Measurements from ENCODE around the gene PACSIN2.

The PACSIN2 gene

DNA sequence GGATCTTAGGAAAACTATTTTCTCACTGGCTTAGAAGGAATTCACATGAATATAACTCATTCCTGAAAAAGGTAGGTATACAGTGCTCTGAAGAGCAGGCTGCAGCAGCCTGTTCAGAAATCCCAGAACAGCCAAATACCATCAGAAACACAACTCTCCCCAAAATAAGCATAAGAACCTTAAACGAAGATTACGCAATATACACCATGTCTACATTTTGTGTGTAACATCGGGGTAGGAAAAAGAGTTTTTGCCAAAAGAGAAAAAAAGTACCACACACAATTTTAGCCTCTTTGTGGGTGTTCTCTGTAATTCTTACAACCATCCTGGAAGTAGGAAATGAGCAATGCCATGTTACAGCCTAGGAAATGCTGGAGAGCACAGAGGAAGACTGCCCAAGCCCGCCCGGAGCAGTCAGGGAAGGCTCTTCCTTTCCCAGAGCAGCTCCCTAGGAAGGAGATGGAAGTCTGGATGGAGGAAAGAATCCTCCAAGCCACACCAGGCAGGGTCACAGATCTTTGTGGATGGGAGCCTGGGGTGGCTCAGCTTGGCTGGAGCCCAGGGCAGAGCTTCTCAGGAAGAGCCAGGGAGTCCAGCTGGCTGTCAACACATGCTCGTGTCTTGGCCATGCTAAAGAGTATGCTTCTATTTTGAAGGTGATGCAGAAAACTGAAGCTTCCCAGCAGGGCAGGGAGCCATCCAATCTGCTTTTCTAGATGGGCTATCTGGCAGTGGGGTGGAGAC lies 108.2 kb downstream of the PACSIN2 start:
- no peak for DNase-seq (ENCODE audit: low read depth in 2 of 2)

DNA sequence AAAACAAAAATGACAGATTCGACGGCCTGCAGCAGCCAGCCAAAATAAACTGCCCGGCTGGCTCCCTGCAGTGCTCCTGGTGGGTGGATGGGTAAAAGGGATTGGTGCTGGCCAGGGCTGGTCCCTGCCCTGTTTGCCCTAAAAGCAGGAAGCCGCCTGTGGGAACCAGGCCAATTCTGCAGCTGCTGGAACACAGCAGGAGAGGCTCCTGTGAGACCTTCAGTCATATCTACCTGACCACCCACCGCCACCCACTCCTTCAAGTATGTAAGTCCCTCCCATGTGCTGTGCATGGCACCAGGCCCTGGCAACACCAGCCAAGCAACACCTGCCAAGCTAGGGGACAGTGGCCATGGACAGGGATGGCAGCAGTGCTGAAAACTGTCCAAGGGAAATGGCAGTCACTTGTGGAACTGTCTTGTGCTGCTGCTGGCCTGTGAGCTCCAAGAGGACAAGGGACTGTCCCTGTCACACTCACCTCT lies 109.2 kb downstream of the PACSIN2 start:
- DNase-seq (ENCODE audit: low read depth in 2 of 2): no peak

DNA sequence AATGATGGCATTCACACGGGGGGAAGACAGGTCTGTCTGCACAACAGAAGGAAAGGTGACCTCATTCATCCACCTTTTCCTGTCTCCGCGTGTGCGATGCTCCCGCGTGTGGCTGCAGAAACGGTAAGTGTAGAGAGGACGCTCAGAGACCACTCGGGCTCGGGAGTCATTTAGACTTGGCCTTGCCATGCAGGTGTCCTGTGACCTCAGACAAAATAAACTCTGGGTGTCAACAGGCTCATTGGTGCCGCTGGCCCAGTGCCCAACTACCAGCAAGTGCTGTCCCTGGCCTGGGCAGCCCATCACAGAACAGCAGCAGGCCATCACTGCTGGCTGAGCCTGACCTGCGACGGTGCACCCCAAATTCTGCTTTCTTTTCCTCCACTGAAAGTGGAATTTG lies 109.7 kb downstream of the PACSIN2 start:
- DNase-seq (ENCODE audit: low read depth in 2 of 2): no peak

DNA sequence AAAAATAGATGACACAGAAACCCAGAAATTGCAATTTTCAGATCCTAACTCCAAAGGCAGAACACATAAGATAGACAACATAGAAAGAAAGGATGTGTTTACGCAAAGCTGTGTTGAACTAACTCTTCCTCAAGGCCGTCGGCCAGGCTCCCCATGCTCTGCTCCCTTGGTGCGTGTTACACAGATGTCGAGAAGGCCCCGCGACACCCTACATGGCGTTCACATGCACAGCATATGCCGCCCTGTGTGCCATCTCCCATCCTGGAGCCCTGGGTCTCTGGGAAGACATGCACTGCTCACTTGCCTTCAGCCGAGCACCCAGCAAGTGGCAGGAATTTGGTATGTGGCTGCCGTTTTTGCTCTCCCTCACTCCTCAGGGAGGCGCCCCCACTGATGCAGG lies 110.9 kb downstream of the PACSIN2 start:
- DNase-seq (ENCODE audit: low read depth in 2 of 2): no peak

DNA sequence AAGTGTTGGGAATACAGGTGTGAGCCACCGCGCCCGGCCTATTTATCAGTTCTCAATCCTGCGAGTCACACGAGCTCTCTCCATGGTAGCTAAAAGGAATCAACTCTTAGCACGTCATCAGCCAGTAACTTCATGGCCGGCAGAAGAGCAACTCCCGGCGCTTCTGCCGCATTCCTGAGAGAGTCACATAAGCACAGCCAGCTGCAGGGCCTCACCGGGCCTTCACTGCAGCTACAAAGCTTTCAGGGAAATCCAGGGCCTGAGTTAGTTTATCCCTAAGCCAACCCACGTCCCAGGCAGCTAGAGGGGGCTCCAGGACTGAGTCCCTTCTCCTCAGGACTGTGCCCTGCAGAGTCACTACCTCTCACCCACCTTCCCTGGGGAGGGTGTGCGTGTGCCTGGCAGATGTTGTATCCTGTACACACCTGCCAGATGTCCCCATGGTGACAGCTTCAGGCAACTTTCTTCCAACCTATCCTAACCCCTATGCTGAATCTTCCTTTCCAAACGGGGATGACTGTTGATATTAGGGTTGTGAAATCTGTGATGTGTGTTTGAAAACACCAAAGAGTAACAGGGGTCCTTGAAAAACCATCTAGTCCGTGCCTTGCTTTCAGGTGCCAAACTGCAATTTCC lies 112.0 kb downstream of the PACSIN2 start:
- no peak for DNase-seq (ENCODE audit: low read depth in 2 of 2)

DNA sequence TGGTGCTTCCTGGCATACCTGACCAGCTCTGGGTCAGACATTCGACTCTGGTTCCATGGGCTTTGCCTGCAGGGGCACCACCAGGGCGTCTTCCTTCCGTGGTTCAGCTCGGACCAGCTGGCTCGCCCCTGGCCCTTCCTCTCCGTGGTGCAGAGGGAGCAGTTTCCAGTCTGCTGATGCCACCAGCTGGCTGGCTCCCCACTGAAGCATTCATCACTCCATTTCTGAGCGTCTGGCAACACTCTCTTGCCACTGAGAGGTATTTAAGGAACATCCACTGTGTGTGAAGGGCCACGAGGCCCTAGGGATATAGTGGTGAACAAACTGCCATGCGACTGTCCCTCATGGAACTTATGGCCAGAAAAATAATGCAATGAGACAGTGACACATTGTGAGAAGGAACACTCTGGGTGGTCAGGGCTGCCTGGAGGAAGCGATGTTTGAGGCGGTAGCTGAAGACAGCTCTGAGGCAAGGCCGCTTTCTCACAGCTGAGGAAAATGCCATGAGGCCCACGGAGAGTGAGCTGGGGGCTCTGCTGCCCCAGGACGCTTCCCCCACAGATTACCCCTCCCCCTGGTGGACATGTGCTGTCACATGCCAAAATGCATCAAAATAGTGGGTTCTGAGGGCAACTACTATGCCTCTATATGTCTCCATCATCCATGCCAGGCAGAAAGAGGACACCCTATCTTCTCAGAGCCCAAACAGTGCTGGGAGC lies 113.0 kb downstream of the PACSIN2 start:
- DNase-seq (ENCODE audit: low read depth in 2 of 2): no peak

DNA sequence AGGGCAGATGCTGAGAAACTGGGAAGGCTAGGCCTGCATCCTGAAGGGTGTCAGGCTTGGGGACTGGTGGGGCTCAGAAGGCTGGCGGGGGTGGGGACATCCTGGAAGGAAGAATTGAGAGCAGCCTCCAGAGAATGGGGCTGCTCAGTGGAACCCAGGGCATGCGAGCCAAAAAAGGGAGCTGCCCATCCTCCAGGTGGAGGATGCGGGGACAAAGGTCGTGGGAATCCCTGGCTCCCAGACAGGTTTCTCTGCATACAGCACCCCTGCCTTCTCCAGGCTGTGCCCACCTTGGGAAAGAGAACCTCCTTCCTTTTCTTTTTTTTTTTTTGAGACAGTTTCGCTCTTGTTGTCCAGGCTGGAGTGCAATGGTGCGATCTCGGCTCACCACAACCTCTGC lies 117.0 kb downstream of the PACSIN2 start:
- no peak for DNase-seq (ENCODE audit: low read depth in 2 of 2)

DNA sequence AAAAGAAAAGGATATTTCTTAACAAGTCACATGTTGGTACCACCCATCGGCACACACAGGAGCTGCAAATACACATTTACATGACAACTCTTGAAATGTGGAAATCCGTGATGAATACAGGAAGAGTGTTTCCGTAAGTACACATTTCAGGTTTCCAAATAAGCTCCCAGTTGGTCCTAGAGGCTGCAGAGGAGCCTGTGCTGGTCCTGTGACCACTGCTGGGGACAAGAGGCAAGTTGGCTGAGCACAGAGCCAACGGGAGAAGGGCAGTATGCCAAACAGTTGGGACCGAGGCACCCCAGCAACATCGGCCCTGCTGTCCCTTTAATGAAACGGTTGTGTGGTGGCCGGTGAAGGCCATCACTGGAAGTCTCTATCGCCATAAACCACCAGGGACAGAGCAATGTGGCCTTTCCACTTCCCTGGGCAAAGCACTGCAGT lies 119.4 kb downstream of the PACSIN2 start:
- DNase-seq (ENCODE audit: low read depth in 2 of 2): no peak

DNA sequence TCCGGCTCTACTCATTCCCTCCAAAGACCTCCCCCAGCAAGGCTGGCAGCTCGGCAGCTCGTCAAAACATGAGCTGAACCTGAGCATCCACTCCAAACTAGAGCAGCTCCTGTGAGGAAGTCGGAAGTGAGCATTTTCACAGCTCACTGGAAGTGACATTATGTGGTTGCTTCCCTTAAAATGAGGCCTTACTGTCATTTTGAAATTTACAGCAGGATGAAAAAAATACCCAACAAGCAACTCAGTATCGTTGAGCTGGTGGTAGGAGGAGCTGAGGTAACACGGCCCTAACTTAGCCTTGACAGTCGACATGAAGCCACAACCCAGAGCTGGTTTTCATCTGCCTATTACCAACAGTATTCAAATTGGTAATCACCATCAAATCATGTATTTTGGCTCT lies 119.9 kb downstream of the PACSIN2 start:
- no peak for DNase-seq (ENCODE audit: low read depth in 2 of 2)

DNA sequence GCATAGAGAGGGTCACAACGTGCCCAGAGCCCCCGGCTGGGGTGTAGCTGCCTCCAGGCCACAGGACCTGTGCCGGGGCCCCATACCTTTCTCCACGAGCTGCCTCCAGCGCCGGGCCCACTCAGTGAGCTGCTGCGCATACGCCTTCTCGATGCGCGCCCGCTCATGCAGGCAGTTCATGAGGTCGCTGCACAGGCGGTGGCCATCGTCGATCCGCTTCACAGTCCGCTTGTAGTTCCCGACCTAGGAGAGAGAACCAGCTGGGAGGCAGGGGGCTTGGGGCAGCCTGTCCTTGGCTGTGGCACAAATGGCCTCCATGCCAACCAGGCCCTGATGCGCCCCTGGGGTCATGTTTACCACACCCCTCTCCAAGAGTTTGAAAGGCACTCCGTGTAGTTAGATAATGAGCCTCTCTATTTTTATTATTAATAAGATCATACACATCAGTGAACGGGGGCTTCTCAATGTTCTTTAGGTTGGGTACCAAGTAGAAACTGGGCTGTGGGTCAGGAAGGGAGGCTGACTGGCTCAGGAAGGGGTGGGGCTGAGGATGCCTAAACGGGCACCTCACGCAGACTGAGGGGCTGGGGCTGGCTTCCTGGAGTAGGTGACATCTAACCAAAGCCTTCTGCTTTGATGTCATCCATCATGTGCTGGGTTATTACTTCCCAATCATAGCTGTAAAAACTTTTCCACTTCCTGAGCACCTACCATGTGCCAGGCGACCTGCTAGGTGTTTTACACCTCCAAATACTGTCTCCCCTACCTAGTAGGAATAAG lies 121.4 kb downstream of the PACSIN2 start:
- no peak for DNase-seq (ENCODE audit: low read depth in 2 of 2)

DNA sequence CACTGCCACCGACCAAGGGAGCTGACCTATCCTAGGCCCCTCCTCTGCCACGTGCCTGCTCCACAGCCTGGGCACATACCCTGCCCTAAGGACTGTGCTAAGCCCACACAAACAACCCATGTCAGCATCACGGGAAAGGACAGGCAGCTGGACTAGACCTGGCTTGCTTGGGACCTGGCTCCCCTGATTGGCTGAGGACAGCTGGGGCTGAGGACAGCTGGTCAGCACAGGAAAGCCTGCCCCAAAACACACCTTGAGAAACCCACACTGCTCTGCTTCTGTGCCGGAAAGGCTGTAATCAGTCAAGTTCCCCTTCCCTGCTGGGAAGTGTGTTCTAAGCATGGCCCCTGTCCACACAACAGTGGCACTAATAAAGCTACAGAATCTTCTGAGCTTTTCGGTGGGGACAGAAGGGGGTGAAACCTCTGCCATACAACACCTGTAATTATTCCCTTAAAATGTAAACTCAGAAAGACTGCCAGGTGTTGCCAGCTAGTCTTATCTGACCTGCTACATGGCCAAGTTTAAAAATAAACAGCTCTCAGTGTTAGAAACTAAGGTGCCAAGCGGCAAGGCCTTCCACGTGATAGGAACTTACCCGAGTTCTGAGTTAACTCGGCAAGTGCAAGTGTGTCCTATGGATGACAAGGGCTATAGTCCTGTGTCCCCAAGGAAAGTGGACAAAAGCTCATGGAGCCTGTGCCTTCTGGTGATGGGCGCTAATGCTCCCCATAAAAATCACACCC lies 122.2 kb downstream of the PACSIN2 start:
- DNase-seq (ENCODE audit: low read depth in 2 of 2): no peak

DNA sequence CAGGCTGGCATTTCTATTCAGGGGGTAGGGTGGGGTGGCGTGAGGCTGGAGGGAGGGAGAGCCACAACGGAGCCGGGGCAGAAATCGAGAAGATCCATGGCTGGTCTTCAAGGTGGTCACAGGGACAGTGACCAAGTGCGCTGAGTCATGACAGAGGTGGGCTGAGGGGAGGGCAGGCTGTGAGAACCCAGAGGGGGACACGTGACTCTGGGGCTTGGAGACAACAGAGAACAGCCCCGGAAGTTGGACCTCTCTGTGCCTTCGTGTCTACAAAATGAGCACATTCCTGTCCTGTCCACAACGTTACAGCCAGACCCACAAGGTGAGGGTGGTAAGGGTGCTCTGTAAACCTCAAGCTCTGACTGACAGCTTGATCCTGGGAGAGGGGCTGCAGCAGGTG lies 122.8 kb downstream of the PACSIN2 start:
- no peak for DNase-seq (ENCODE audit: low read depth in 2 of 2)

DNA sequence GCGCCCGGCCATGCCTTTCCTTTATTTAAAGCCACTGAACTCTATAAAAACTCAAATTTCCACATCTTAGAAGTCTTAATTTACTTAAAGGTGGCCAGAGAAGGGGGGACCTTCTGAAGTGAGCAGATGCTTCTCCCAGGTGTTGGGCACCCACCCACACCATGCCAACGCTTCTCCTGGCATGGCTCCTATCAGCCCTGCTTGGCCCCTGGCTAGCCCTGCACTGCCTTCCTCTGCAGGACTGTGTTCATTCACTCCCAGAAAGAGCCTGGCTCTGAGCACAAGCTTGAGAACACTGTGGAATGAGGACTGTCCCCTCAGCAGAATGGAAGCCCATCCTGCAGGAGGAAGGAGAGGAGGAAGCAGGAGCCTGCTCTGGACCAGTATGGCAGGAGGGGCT lies 123.3 kb downstream of the PACSIN2 start:
- no peak for DNase-seq (ENCODE audit: low read depth in 2 of 2)

DNA sequence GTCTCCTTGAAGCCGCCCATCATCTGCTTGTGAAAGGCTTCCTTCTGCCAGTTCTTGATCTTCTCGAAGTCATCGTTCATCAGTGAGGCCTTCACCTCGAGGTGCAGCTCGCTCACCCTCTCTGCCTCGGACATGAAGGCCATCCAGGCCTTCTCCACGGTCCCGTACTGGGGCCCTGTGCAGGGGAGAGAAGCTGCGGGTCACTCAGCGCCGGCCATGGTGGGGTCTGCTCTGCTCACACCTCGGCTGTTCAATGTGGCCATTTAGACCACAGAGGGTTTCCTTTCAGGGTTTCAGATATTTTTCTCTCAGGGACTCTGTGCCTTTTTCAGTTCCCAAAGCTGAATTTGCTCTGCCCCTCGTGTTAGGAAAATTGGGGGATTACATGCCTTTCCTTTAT lies 123.9 kb downstream of the PACSIN2 start:
- DNase-seq (ENCODE audit: low read depth in 2 of 2): no peak

DNA sequence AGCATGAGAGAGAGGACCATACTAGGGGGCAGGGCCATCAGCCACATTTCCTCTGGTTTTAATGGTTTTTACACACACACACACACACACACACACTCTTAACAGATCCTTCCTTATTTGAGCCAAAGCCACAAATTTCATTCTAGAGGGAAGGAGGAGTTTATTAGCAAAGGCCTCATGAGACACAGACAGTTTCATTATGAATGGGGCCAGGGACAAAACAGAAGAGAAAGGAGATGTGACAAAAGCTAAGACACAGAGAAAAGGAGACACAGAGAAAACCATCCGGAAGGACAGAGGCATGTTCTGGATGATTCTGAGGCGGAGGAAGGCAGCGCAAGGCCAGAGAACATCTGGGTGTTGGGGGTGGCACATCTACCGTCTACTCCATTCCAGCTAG lies 125.6 kb downstream of the PACSIN2 start:
- no peak for DNase-seq (ENCODE audit: low read depth in 2 of 2)

DNA sequence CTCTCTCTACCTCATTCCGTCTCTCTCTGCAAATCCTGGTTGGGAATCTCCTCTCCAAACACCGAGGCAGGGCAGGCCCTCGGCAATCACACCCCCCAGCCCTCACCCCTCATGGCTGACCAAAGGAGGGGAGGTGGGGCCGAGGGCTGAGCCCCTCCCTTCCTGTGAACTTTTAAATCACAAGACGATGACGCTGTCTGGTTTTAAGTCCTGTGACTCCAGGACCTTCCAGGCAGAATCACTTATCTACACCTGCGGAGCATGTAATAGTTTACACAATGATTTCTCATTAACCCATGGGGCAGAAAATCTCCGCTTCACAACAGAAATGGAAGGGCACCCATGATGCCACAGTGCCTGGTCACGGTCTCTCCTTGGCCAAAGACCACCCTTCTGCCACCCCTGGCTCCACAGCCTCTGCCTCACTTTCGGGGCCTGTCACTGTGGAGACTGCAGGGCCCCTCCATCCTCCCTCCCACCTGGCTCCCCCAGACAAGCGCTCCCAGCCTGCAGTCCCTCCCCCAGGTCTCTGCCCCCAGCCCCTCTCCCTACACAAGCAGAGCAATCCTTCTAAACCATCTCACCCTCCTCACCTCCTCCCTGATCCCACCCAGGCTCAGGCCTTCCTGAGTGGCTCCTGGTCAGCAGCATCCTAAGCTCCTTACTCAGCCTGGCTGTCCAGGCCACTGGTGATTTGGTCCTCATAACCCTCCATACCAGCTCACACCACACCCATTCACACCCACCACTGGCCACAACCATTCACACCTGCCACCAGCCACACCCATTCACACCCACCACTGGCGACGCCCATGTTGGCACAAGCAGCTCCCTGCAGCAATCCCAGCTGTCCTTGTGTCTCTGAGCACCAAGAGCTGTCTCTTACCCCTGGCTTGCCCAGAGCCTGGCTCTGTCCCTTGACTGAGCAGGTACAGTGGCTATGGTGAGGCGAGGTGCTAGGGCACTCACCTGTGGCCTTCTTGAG lies 127.1 kb downstream of the PACSIN2 start:
- DNase-seq (ENCODE audit: low read depth in 2 of 2): no peak

DNA sequence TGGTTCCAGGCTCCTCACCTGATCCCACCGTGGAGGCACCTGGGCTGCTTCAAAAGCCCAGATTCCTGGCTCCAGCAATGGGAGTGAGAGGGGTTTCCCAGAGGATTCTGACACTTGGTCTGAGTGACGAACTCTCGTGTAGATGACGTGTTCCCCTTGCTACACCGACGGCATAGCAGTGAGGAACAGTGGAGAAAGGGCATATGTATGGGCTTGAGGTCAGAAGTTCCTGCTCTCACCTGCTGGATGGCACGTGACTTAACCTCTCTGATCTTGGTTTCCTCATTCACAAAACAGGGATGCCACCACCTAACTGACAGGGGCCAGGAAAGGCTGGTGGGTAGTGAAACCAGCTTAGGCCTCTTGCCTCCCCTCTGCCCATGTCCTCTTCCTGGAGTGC lies 127.8 kb downstream of the PACSIN2 start:
- no peak for DNase-seq (ENCODE audit: low read depth in 2 of 2)

DNA sequence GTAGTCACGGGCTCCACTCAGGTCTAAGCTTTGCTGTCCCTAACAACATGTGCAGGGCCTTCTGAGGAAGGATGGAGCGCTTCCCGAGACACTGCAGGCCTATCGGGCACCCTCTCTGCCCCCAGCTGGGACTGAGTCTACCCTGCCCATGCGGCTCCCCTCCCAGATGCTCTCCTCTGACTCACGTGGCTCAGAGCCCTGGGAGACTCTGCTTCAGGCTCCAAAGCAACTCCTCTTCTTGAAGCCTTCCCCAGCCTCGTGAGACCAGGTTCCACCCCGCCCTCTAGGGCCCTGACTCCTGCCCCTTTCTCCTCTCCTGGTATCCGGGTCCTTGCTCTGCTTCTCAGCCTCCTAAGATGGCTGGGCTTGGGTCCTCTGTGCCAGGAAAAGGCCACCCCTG lies 129.5 kb downstream of the PACSIN2 start:
- no peak for DNase-seq (ENCODE audit: low read depth in 2 of 2)

DNA sequence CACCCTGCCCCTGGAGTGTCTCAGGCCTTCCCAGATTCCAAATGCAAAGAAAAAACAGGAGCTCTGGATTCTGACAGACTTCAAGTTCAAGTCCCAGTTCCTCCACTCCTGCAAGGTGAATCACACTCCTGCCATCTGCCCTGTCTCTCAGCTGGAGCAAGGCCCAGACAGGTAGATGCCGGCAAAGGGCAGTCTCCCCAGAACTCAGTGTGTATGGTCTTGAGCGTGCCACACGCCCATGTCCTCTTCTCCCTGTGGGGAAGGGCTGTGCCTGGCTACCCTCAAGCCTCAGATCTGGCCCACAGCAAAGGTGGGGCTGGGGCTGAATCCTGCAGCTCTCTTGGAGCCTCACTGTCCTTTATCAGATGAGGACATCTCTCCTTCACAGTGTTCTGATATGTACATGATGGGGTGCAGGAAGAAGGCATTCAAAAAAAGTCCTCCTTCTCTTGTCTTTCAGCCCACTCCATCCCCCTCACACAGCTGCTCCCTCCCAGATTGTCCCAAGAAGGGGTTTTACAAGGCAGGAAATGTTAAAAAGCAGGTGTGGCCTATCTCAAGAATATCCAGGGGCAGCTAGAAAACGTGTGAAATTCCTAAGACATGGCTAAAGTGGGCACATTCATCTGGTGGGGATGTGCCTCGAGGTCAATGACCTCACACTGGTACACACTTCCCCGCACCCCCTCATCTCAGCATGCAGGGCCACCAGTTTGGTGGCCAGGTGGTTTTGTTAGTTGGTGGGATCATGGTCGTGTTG lies 130.2 kb downstream of the PACSIN2 start:
- DNase-seq (ENCODE audit: low read depth in 2 of 2): no peak
